A549 (cell line): ENCODE data around the gene LARGE2. TPM values are rescaled to one million over a fixed set of nuclear protein-coding genes. Genes with fewer than 3 reads are reported as not detected.

Source experiments
- ATAC-seq, 2 experiments: fragments of 200-7000 bp in 1 of 2; fragments of >200 bp in 1 of 2; cut with Nextera tagmentation in 1 of 2; cut with Tn5 transposase in 1 of 2; 3 replicates each; pipeline versions ENCODE4 v1.8.0 to v1.9.1; 2018 to 2020; ENCODE audit warnings: mild to moderate bottlenecking in 1 of 2, moderate library complexity in 1 of 2
- CTCF ChIA-PET: fragments of 300-600 bp; sonication (Branson Sonifier 250); formaldehyde crosslinking; extraction: SDS; loops from one replicate; lab custom pipeline; 2021; ENCODE audit warnings: antibody characterized with exemption, inconsistent platforms; lab: Yijun Ruan, JAX
- POLR2A ChIA-PET: fragments of 350-600 bp; formaldehyde crosslinking; extraction: SDS; loops from one replicate; lab custom pipeline; 2021; ENCODE audit warnings: antibody characterized with exemption, inconsistent platforms; lab: Yijun Ruan, JAX
- DNase-seq, 2 experiments: peaks; one replicate each; pipeline versions ENCODE4 v3.0.0 to v3.0.0-alpha.2; 2011 to 2016; ENCODE audit warnings: low read depth in 1 of 2, low spot score in 1 of 2
- FAIRE-seq: peaks from 2 replicates; lab custom pipeline; 2011; peaks lifted over from hg19 to GRCh38; lab: Jason Lieb, UNC
- H3K27ac ChIP-seq, 2 experiments: fragments of >200 bp; sonication (Bioruptor Twin); formaldehyde crosslinking; 3 replicates each; pipeline ENCODE4 v1.5.1; 2016 to 2017
- H3K4me1 ChIP-seq: fragments of >200 bp; sonication (Bioruptor Twin); formaldehyde crosslinking; 3 replicates; pipeline ENCODE4 v1.6.1; 2016
- H3K4me2 ChIP-seq: fragments of >200 bp; sonication (Bioruptor Twin); formaldehyde crosslinking; 3 replicates; pipeline ENCODE4 v1.6.1; 2016
- H3K4me3 ChIP-seq: fragments of >200 bp; sonication (Bioruptor Twin); formaldehyde crosslinking; 3 replicates; pipeline ENCODE4 v1.5.1; 2016
- H3K9me3 ChIP-seq: fragments of >200 bp; sonication (Bioruptor Twin); formaldehyde crosslinking; 3 replicates; pipeline ENCODE4 v1.6.1; 2016
- CBX8 ChIP-seq: fragments of 200-600 bp; sonication (generic); IDR thresholded peaks from 2 replicates; pipeline ENCODE4 v1.6.1; 2016
- CEBPB ChIP-seq, 2 experiments: fragments of >200 bp in 1 of 2; sonication (Bioruptor Twin) in 1 of 2; formaldehyde crosslinking in 1 of 2; IDR thresholded peaks; 2 replicates each; pipeline ENCODE4 v1.6.1; 2012 to 2016
- EHMT2 ChIP-seq: fragments of 200-600 bp; sonication (generic); IDR thresholded peaks from 2 replicates; pipeline ENCODE4 v1.6.1; 2016; ENCODE audit warnings: antibody characterized with exemption, low read depth, mild to moderate bottlenecking, moderate library complexity
- EP300 ChIP-seq, 2 experiments: fragments of >200 bp; sonication (Bioruptor Twin); formaldehyde crosslinking; IDR thresholded peaks; 2 replicates in 1 of 2; 3 replicates in 1 of 2; pipeline ENCODE4 v1.6.1; 2016 to 2017
- ESRRA ChIP-seq: fragments of 150-350 bp; IDR thresholded peaks from 2 replicates; pipeline ENCODE4 v1.6.1; 2014; ENCODE audit warnings: mild to moderate bottlenecking, low read length, borderline replicate concordance
- FOSL2 ChIP-seq, 2 experiments: fragments of 450-650 bp in 1 of 2; fragments of >200 bp in 1 of 2; sonication (Bioruptor Twin) in 1 of 2; formaldehyde crosslinking; IDR thresholded peaks; 2 replicates each; pipeline versions ENCODE4 v1.5.0 to v1.6.1; 2016 to 2020; ENCODE audit warnings: mild to moderate bottlenecking in 1 of 2, moderate library complexity in 1 of 2
- GATA3 ChIP-seq: IDR thresholded peaks from 2 replicates; pipeline ENCODE4 v1.6.1; 2012; ENCODE audit warnings: borderline replicate concordance
- JUN ChIP-seq, 2 experiments: fragments of >200 bp; sonication (Bioruptor Twin); formaldehyde crosslinking; IDR thresholded peaks; 2 replicates in 1 of 2; 3 replicates in 1 of 2; pipeline ENCODE4 v1.6.1; 2016 to 2017
- JUNB ChIP-seq: fragments of >200 bp; sonication (Bioruptor Twin); formaldehyde crosslinking; IDR thresholded peaks from 2 replicates; pipeline ENCODE4 v1.6.1; 2016
- MAFK ChIP-seq: fragments of 450-650 bp; IDR thresholded peaks from 2 replicates; pipeline ENCODE4 v1.6.1; 2014; ENCODE audit not compliant: partially characterized antibody
- MYC ChIP-seq: IDR thresholded peaks from 2 replicates; pipeline ENCODE4 v1.6.1; 2012; ENCODE audit warnings: mild to moderate bottlenecking, inconsistent platforms, low read length, improper control_type of control experiment, borderline replicate concordance
- NPAS2 ChIP-seq: fragments of 250-450 bp; sonication (Bioruptor Pico); IDR thresholded peaks from 2 replicates; pipeline ENCODE4 v1.8.0; 2022; ENCODE audit warnings: mild to moderate bottlenecking, moderate library complexity, borderline replicate concordance
- POLR2A ChIP-seq: IDR thresholded peaks from 2 replicates; pipeline ENCODE4 v1.6.1; 2012; ENCODE audit warnings: mild to moderate bottlenecking, low read length
- RARB ChIP-seq: fragments of 250-450 bp; sonication (Bioruptor Pico); IDR thresholded peaks from 2 replicates; pipeline ENCODE4 v1.8.0; 2021; ENCODE audit warnings: mild to moderate bottlenecking, moderate library complexity
- RCOR1 ChIP-seq: fragments of 150-350 bp; IDR thresholded peaks from 2 replicates; pipeline ENCODE4 v1.6.1; 2014; ENCODE audit warnings: antibody characterized with exemption, low read length, low read depth
- SREBF2 ChIP-seq: fragments of 450-650 bp; IDR thresholded peaks from 2 replicates; pipeline ENCODE4 v1.6.1; 2014; ENCODE audit warnings: mild to moderate bottlenecking, moderate library complexity
- TFCP2L1 ChIP-seq: fragments of 250-450 bp; sonication (Bioruptor Pico); IDR thresholded peaks from 2 replicates; pipeline ENCODE4 v1.5.0; 2021; ENCODE audit warnings: mild to moderate bottlenecking
- ZNF302 ChIP-seq: fragments of 250-450 bp; sonication (Bioruptor Pico); IDR thresholded peaks from 2 replicates; pipeline ENCODE4 v1.9.0; 2021; ENCODE audit warnings: inconsistent platforms, mild to moderate bottlenecking, moderate library complexity
- WGBS: methylation state at CpG from one replicate; pipeline ENCODE4 v1.1.6; 2017; ENCODE audit errors: missing lambda C conversion rate; 5-methylcytosine and 5-hydroxymethylcytosine counted together
- polyA plus RNA-seq, 4 experiments: library from polyadenylated mRNA; depleted of rRNA in 3 of 4; stranded (reverse); fragments of >200 nt; fragmentation: RNase III in 1 of 4; extraction: RNeasy Plus Mini Kit Qiagen cat#74134 plus additional on column Dnase treatment in 1 of 4; gene quantifications; 2 replicates in 3 of 4; 3 replicates in 1 of 4; pipeline ENCODE4 v1.2.3, GENCODE V29; 2011 to 2017
- TF ChIP-seq, protein P1 (sequence below): IDR thresholded peaks from 2 replicates; pipeline ENCODE4 v1.6.1; 2012; ENCODE audit warnings: low read depth, borderline replicate concordance
- TF ChIP-seq, protein P2 (sequence below): fragments of 250-450 bp; sonication (Bioruptor Pico); IDR thresholded peaks from 2 replicates; pipeline ENCODE4 v1.5.0; 2021; ENCODE audit warnings: mild to moderate bottlenecking, moderate library complexity, borderline replicate concordance
- TF ChIP-seq, protein P3 (sequence below): fragments of 200-600 bp; sonication (generic); IDR thresholded peaks from 2 replicates; pipeline ENCODE4 v1.6.1; 2016; ENCODE audit warnings: antibody characterized with exemption, mild to moderate bottlenecking, moderate library complexity
- TF ChIP-seq, protein P4 (sequence below): fragments of 150-350 bp; IDR thresholded peaks from 2 replicates; pipeline ENCODE4 v1.6.1; 2014; ENCODE audit warnings: low read depth, mild to moderate bottlenecking, low read length

LARGE2 gene
- polyA plus RNA-seq, 2 of the 4 experiments (the other 2 are of a cell fraction): 0.97 to 2.3 TPM

DNA sequence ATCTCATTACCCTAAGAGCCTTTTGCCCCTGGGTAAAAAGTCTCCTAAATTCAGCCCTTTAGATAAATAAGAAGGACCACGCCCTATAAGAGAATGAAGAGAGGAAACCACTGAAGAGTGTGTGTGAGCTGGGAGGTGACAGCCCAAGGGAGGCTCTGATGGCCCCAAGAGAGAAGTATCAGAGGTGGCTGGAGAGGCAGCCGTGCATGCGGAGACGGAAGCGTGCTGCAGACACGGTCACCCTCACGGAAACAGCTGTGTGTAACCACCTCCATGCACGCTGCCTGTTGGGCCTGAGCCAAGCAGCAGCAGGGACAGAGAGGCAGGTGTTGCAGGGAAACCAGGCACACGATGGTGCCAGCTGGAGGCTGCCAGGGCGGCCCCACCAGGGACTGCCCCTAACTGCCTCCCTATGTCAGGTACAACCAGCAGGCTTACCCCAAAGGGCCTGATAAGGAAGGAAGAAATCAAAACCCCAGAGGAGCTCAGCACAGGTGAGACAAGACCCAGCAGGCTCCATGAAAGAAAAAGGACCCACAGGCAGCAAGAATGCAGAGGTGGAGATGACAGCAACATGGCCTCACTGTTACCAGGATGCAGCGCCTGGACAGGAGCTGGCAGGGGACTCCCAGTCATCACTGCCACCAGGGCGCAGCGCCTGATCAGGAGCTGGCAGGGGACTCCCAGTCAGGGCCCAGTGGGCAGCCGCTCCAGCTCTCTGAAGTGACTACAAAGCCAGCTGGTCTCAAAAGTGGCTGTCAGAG is 7.8 kb downstream of the LARGE2 start:
- 86% methylated on average over 14 of the region's 14 CpGs for WGBS

DNA sequence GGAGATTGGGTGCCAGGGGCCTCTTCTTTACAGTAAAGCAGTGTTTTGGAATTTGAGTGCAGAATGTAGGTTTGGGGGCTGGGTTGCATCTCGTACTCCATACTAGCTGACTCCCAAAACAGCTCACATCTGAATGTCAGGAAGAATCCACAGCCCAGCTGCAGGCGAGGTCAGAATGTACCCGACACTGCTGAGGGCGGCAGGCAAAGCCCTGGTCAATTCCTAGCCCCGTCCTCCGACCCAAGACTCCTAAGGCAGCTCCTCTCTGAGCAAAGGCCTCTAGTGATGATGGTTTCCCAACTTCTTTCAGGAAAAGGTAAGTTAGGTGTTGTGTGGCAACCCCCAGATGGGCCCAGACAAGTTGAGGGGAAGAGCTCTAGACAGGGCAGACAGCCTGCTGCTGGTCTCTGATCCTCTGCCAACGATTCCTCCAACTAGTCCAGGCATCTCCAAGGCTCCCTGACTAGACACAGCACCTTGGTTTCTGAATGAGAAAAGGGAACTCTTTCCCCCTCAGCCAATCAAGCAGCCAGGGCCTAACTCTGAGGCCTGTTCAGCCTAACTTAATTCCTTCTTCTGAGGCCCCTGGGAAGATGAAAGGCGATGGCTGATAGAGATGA is 8.6 kb downstream of the LARGE2 start:
- WGBS: 86% methylated on average over 7 of the region's 8 CpGs
- peaks cover 11% of the 10 kb centered on the region for H3K4me1 ChIP-seq
- DNase-seq: no peak

More for the DNA sequence above, 7.8 kb downstream of the LARGE2 start:
- Histone ChIP-seq H3K27ac (no peak overlapping the region), H3K4me3 (no peak overlapping the region), H3K4me2 (no peak overlapping the region), H3K4me1 (peaks cover 11% of the 10 kb centered on the region), H3K9me3 (no peaks in the 10 kb centered on the region)
- ChIA-PET CTCF (interaction anchor here (0.7 to 1.5 kb wide), 6 partner anchors 8 to 58 kb away, joined by 3 read pairs; partner anchors contain the start of gene LARGE2), POLR2A (interaction anchor here (1.8 kb wide), 1 partner anchor 12 kb away, joined by 7 read pairs; the partner anchor contains the start of gene PEX16)
- TF ChIP-seq CEBPB (IDR thresholded peaks at IDR 0.05) (no peak), SREBF2 (no peak), CBX8 (no peak), RARB (CRISPR knock-in tag) (no peak), MYC (no peak), MAFK (no peak), FOSL2 (IDR thresholded peaks at IDR 0.05) (no peak), FOSL2 (CRISPR knock-in tag; IDR thresholded peaks at IDR 0.05) (no peak), TFCP2L1 (no peak), NPAS2 (no peak)
- TF ChIP-seq, protein P1, sequence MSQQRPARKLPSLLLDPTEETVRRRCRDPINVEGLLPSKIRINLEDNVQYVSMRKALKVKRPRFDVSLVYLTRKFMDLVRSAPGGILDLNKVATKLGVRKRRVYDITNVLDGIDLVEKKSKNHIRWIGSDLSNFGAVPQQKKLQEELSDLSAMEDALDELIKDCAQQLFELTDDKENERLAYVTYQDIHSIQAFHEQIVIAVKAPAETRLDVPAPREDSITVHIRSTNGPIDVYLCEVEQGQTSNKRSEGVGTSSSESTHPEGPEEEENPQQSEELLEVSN: no peak
- TF ChIP-seq, protein P2, sequence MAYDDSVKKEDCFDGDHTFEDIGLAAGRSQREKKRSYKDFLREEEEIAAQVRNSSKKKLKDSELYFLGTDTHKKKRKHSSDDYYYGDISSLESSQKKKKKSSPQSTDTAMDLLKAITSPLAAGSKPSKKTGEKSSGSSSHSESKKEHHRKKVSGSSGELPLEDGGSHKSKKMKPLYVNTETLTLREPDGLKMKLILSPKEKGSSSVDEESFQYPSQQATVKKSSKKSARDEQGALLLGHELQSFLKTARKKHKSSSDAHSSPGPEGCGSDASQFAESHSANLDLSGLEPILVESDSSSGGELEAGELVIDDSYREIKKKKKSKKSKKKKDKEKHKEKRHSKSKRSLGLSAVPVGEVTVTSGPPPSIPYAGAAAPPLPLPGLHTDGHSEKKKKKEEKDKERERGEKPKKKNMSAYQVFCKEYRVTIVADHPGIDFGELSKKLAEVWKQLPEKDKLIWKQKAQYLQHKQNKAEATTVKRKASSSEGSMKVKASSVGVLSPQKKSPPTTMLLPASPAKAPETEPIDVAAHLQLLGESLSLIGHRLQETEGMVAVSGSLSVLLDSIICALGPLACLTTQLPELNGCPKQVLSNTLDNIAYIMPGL (CRISPR knock-in tag): no peak
- DNase-seq (no peak), FAIRE-seq (no peak), ATAC-seq (peak in 1 of 2 experiments; percentile 4; a peak in 1 of 6 replicates)

More for the DNA sequence above, 8.6 kb downstream of the LARGE2 start:
- H3K4me2 ChIP-seq: no peak overlapping the region
- TF ChIP-seq, protein P3, sequence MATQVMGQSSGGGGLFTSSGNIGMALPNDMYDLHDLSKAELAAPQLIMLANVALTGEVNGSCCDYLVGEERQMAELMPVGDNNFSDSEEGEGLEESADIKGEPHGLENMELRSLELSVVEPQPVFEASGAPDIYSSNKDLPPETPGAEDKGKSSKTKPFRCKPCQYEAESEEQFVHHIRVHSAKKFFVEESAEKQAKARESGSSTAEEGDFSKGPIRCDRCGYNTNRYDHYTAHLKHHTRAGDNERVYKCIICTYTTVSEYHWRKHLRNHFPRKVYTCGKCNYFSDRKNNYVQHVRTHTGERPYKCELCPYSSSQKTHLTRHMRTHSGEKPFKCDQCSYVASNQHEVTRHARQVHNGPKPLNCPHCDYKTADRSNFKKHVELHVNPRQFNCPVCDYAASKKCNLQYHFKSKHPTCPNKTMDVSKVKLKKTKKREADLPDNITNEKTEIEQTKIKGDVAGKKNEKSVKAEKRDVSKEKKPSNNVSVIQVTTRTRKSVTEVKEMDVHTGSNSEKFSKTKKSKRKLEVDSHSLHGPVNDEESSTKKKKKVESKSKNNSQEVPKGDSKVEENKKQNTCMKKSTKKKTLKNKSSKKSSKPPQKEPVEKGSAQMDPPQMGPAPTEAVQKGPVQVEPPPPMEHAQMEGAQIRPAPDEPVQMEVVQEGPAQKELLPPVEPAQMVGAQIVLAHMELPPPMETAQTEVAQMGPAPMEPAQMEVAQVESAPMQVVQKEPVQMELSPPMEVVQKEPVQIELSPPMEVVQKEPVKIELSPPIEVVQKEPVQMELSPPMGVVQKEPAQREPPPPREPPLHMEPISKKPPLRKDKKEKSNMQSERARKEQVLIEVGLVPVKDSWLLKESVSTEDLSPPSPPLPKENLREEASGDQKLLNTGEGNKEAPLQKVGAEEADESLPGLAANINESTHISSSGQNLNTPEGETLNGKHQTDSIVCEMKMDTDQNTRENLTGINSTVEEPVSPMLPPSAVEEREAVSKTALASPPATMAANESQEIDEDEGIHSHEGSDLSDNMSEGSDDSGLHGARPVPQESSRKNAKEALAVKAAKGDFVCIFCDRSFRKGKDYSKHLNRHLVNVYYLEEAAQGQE: no peak
- TF ChIP-seq ESRRA (no peak), NPAS2 (no peak), JUN (IDR thresholded peaks at IDR 0.05) (no peak), JUNB (no peak), ZNF302 (no peak), RCOR1 (no peak), GATA3 (no peak), CBX8 (no peak), POLR2A (no peak), CEBPB (IDR thresholded peaks at IDR 0.05) (no peak), EHMT2 (no peak), TFCP2L1 (no peak), EP300 (IDR thresholded peaks at IDR 0.05) (no peak)
- TF ChIP-seq, protein P4, sequence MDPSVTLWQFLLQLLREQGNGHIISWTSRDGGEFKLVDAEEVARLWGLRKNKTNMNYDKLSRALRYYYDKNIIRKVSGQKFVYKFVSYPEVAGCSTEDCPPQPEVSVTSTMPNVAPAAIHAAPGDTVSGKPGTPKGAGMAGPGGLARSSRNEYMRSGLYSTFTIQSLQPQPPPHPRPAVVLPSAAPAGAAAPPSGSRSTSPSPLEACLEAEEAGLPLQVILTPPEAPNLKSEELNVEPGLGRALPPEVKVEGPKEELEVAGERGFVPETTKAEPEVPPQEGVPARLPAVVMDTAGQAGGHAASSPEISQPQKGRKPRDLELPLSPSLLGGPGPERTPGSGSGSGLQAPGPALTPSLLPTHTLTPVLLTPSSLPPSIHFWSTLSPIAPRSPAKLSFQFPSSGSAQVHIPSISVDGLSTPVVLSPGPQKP: no peak
- TF ChIP-seq, all 56 proteins: peak for 0
- ATAC-seq (no peak), FAIRE-seq (no peak)
- no peak overlapping the region for H3K4me3 ChIP-seq
- ChIA-PET POLR2A (no interaction called here), CTCF (interaction anchor here (0.8 to 0.9 kb wide), 3 partner anchors 9 to 59 kb away, joined by 3 read pairs; partner anchors contain the start of gene LARGE2)
- no peaks in the 10 kb centered on the region for H3K9me3 ChIP-seq
- H3K27ac ChIP-seq: no peak overlapping the region
